Lower leg skin (tissue), 3 donors: ENCODE measurements around the gene LRRC25.

Experiments
- POLR2A ChIP-seq, 2 donors: fragments of 450-650 bp; IDR thresholded peaks; one replicate each; pipeline ENCODE4 v1.6.1; 2016 to 2017; ENCODE audit warnings: antibody characterized with exemption in 2 of 2, mild to moderate bottlenecking in 1 of 2, moderate library complexity in 1 of 2
- TF ChIP-seq, protein P1 (sequence below), 3 donors: fragments of 450-650 bp; IDR thresholded peaks; one replicate each; pipeline ENCODE4 v1.5.1; 2016; ENCODE audit warnings: antibody characterized with exemption in 3 of 3, mild to moderate bottlenecking in 3 of 3, moderate library complexity in 2 of 3

DNA sequence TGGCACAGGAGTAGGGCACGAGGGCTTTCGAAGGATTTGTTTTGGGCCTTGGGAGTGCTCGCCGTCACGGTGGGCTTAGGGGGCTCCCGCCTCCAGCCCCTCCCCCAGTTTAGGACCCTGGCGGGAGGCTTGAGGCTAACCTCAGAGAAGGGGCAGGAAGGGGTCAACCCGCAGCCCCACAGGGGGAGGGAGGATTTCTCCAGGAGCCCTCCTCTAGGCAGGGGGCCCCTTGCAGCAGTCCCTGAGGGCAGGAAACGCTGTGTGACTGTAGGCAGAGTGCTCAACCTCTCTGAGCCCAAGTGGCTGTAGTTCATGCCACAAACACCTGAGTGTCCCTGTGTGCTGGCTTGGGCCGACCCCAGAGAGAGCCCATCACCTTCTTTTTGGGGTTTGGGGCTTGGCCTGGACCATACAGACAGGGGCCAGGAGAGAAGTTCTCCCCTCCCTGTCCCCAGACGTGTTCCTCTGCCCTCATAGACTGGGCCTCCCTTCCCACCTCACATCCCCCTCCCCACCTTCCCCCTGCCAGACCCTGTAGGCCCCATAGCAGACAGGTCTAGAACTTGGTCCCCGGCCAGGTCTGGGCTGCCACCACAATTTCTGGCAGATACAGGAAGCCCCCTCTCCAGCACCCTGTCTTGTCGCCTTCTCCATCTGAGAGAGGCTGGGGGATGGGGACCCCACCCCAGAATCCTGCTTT, 32.4 kb upstream of the LRRC25 start:
- TF ChIP-seq, protein P1, sequence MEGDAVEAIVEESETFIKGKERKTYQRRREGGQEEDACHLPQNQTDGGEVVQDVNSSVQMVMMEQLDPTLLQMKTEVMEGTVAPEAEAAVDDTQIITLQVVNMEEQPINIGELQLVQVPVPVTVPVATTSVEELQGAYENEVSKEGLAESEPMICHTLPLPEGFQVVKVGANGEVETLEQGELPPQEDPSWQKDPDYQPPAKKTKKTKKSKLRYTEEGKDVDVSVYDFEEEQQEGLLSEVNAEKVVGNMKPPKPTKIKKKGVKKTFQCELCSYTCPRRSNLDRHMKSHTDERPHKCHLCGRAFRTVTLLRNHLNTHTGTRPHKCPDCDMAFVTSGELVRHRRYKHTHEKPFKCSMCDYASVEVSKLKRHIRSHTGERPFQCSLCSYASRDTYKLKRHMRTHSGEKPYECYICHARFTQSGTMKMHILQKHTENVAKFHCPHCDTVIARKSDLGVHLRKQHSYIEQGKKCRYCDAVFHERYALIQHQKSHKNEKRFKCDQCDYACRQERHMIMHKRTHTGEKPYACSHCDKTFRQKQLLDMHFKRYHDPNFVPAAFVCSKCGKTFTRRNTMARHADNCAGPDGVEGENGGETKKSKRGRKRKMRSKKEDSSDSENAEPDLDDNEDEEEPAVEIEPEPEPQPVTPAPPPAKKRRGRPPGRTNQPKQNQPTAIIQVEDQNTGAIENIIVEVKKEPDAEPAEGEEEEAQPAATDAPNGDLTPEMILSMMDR (IDR thresholded peaks at IDR 0.05): no peak
- no peak for TF ChIP-seq POLR2A (IDR thresholded peaks at IDR 0.05)
